HepG2 (cell line): ENCODE results near the gene ZBTB46. TPM values are rescaled to one million over a fixed set of nuclear protein-coding genes. Genes with fewer than 3 reads are reported as not detected.

Experiments used
- CSRNP1 ChIP-seq: sonication (generic); formaldehyde crosslinking; IDR thresholded peaks from 2 replicates; pipeline ENCODE4 v1.8.1; 2023; ENCODE audit warnings: mild to moderate bottlenecking, missing genetic modification reagents
- GATA4 ChIP-seq: sonication (generic); IDR thresholded peaks from 2 replicates; pipeline ENCODE4 v1.6.1; 2016; ENCODE audit warnings: antibody characterized with exemption, low read depth, borderline replicate concordance
- KLF13 ChIP-seq: sonication (generic); formaldehyde crosslinking; IDR thresholded peaks from 2 replicates; pipeline ENCODE4 v1.4.0; 2020; ENCODE audit warnings: mild to moderate bottlenecking, missing genetic modification reagents
- MXI1 ChIP-seq: IDR thresholded peaks from 3 replicates; pipeline ENCODE4 v1.6.1; 2012; ENCODE audit warnings: low read depth, low read length, inconsistent platforms, borderline replicate concordance
- TBX2 ChIP-seq: sonication (generic); formaldehyde crosslinking; IDR thresholded peaks from 2 replicates; pipeline ENCODE4 v1.5.0; 2020; ENCODE audit warnings: missing genetic modification reagents, mild to moderate bottlenecking, borderline replicate concordance
- WIZ ChIP-seq: sonication (generic); formaldehyde crosslinking; IDR thresholded peaks from 2 replicates; pipeline ENCODE4 v1.5.1; 2020; ENCODE audit warnings: mild to moderate bottlenecking, missing genetic modification reagents
- ZEB1 ChIP-seq: IDR thresholded peaks from 2 replicates; pipeline ENCODE4 v1.6.1; 2012; ENCODE audit warnings: mild to moderate bottlenecking, low read depth, inconsistent platforms; ENCODE audit not compliant: insufficient replicate concordance
- ZFP36 ChIP-seq: fragments of 150-350 bp; IDR thresholded peaks from 2 replicates; pipeline ENCODE4 v1.6.1; 2018; ENCODE audit warnings: borderline replicate concordance, low read length, low read depth; ENCODE audit not compliant: partially characterized antibody
- ZNF12 ChIP-seq: sonication (generic); formaldehyde crosslinking; IDR thresholded peaks from 2 replicates; pipeline ENCODE4 v1.5.0; 2020; ENCODE audit warnings: missing genetic modification reagents
- ZNF20 ChIP-seq: sonication (generic); formaldehyde crosslinking; IDR thresholded peaks from 2 replicates; pipeline ENCODE4 v1.4.0; 2020; ENCODE audit warnings: mild to moderate bottlenecking, moderate library complexity, missing genetic modification reagents
- ZNF281 ChIP-seq: sonication (generic); formaldehyde crosslinking; IDR thresholded peaks from 2 replicates; pipeline ENCODE4 v1.4.0; 2020; ENCODE audit warnings: missing genetic modification reagents, borderline replicate concordance
- ZNF770 ChIP-seq: sonication (generic); formaldehyde crosslinking; IDR thresholded peaks from 2 replicates; pipeline ENCODE4 v1.5.0; 2020; ENCODE audit warnings: mild to moderate bottlenecking, missing genetic modification reagents
- ZNF780A ChIP-seq: sonication (generic); formaldehyde crosslinking; IDR thresholded peaks from 2 replicates; pipeline ENCODE4 v1.8.0; 2022; ENCODE audit warnings: mild to moderate bottlenecking, missing genetic modification reagents, moderate library complexity
- polyA plus RNA-seq, 8 experiments: library from polyadenylated mRNA; depleted of rRNA in 3 of 8; stranded (reverse) in 7 of 8; unstranded in 1 of 8; fragments of >200 nt; fragmentation: Illumina TruSeq in 4 of 8; extraction: Trizol in 4 of 8; gene quantifications; 2 replicates each; pipeline versions ENCODE4 v1.2.1 to v1.2.3, GENCODE V29; 2011 to 2016; ENCODE audit warnings: low read depth in 4 of 8, missing spikeins in 1 of 8, mixed read lengths in 1 of 8; ENCODE audit not compliant: insufficient read depth in 1 of 8
- total RNA-seq, 5 experiments: library from RNA; depleted of rRNA; stranded (reverse); fragments of >200 nt; fragmentation: Illumina TruSeq; extraction: Trizol; gene quantifications; 2 replicates each; pipeline ENCODE4 v1.2.3, GENCODE V29; 2016; ENCODE audit warnings: low read depth in 1 of 5
- TF ChIP-seq, protein P1 (sequence below): IDR thresholded peaks from 2 replicates; pipeline ENCODE4 v1.6.1; 2016; ENCODE audit warnings: low read depth
- TF ChIP-seq, protein P2 (sequence below): IDR thresholded peaks from 2 replicates; pipeline ENCODE4 v1.6.1; 2016; ENCODE audit warnings: missing biosample characterization, missing genetic modification reagents, low read depth

The ZBTB46 gene
- total and polyA plus RNA-seq, 2 of the 13 experiments (the other 11 are each of a cell fraction or from before 2014, with no cell fraction given) = 1.6 to 13.5 TPM

GRCh38 chr20:63831993-63832686 is 1.1 kb upstream of the ZBTB46 start (continued):
- no peak for TF ChIP-seq ZNF281 (CRISPR knock-in tag)
- TF ChIP-seq ZEB1 = no peak
- TF ChIP-seq TBX2 (CRISPR knock-in tag) = peak; percentile 70; the same call in 1 of the 2 replicates
- 0 out of 2 replicates have a peak, but pooled peaks have one; percentile 19 for TF ChIP-seq ZNF770
- peak; percentile 8; the same call in 1 of the 3 replicates for TF ChIP-seq MXI1
- TF ChIP-seq KLF13 (CRISPR knock-in tag) = no peak; the same call in none of the 2 replicates
- no peak for TF ChIP-seq ZNF20 (CRISPR knock-in tag)
- TF ChIP-seq WIZ (CRISPR knock-in tag) = no peak
- TF ChIP-seq ZNF780A (CRISPR knock-in tag) = no peak
- TF ChIP-seq ZFP36 = no peak
- no peak for TF ChIP-seq GATA4
- TF ChIP-seq CSRNP1 (CRISPR knock-in tag) = peak; percentile 69; the same call in 1 of the 2 replicates
- TF ChIP-seq, protein P1, sequence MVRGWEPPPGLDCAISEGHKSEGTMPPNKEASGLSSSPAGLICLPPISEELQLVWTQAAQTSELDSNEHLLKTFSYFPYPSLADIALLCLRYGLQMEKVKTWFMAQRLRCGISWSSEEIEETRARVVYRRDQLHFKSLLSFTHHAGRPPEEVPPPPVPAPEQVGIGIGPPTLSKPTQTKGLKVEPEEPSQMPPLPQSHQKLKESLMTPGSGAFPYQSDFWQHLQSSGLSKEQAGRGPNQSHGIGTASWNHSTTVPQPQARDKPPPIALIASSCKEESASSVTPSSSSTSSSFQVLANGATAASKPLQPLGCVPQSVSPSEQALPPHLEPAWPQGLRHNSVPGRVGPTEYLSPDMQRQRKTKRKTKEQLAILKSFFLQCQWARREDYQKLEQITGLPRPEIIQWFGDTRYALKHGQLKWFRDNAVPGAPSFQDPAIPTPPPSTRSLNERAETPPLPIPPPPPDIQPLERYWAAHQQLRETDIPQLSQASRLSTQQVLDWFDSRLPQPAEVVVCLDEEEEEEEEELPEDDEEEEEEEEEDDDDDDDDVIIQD (CRISPR knock-in tag) = 0 out of 2 replicates have a peak, but pooled peaks have one; percentile 9
- TF ChIP-seq, protein P2, sequence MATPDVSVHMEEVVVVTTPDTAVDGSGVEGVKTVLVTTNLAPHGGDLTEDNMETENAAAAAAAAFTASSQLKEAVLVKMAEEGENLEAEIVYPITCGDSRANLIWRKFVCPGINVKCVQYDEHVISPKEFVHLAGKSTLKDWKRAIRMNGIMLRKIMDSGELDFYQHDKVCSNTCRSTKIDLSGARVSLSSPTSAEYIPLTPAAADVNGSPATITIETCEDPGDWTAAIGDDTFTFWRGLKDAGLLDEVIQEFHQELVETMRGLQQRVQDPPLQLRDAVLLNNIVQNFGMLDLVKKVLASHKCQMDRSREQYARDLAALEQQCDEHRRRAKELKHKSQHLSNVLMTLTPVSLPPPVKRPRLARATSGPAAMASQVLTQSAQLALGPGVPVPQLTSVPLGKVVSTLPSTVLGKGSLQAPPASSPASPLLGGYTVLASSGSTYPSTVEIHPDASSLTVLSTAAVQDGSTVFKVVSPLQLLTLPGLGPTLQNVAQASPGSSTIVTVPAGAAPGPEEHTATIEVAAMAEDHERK (CRISPR knock-in tag) = no peak
- TF ChIP-seq ZNF12 (CRISPR knock-in tag) = peak; percentile 13; the same call in 1 of the 2 replicates
